GM21390 (cell line): ENCODE measurements around the gene ADM2.

Experiments used
- ATAC-seq: cut with Tn5 transposase; IDR thresholded peaks from one replicate; pipeline ENCODE4 v1.9.1; 2021; ENCODE audit not compliant: unreplicated experiment

The ADM2 gene

DNA sequence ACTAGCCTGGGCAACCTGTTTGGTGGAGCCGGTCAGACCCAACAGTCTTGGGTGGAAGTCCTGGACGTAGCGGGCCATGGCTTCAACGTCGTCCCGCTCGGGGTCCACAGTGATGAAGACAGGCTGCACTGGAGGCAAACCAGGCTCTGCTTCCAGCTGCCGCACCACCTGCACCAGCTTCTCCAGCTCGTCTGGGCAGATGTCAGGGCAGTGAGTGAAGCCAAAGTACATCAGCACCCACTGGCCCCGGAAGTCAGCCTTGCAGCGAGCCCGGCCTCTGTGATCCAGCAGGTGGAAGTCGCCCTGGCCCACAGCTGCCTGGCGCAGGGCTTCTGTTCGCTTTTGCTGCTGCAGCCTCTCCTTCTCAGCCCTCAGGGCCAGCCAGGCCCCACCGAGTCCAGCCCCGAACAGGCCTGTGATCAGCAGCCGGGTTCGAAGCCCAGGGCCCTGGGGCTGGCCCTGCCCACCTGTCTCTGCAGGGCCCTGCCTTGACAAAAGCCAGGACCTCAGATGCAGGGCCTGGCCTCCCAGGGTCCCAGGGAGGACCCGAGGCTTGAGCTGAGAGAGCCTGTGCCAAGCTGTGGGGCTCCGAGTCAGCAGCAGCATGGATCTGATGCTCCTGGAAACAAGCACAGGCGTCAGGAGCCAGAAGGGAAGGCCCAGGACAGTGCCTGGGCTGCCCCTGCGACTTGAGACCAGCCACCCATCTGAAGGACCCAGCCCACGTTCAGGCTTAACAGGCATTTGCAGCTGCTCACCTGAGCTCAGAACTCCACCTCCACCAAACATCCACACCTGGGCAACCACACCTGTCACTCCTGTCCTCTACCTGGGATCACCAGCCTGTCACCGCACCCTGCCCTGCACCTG lies 42.7 kb downstream of the ADM2 start:
- ATAC-seq, result no peak

- no peak for ATAC-seq
Measured at GRCh38 chr22:50524676-50525103, 43.3 kb downstream of the ADM2 start.

GRCh38 chr22:50525104-50525857 lies 43.9 kb downstream of the ADM2 start, which contains the start of gene SCO2:
Gene SCO2 (minus strand): TSS chr22:50525598. CDS start chr22:50524411, 1,187 bp downstream.
- ATAC-seq, result peak; percentile 31

- peak; percentile 16 for ATAC-seq
Measured at GRCh38 chr22:50525858-50526107, 44.4 kb downstream of the ADM2 start.

GRCh38 chr22:50526108-50526833 lies 44.9 kb downstream of the ADM2 start:
- peak; percentile 27 for ATAC-seq

GRCh38 chr22:50526834-50527801 lies 45.8 kb downstream of the ADM2 start:
- no peak for ATAC-seq

DNA sequence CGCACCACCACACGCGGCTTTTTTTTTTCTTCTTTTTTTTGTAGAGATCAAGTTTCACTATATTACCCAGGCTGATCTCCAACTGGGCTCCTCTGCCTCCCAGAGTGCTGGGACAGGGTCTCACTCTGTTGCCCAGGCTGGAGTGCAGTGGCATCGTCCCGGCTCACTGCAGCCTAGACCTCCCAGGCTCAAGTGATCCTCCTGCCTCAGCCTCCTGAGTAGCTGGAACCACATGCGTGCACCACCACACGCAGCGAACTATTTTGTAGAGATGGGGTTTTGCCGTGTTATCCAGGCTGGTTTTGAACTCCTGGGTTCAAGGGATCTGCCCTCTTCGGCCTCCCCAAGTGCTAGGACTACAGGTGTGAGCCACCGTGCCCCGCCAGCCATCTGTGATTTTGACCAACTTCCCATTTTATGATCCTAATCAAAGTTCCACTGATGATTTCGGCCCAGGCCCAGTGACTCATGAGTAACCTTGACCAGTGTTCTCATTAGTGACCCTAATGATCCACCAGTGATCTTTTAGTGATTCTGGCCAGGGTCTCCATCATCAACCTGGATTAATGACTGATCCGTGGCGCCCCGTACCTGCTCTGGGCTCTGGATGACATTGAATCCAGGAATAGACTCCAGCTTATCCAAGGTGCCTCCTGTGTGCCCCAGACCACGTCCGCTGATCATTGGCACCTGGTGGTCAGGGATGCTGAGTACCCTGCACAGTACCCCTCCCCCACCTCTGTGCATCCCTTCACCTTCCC lies 46.8 kb downstream of the ADM2 start:
- no peak for ATAC-seq

- ATAC-seq, result no peak
Measured at GRCh38 chr22:50528682-50529415, 47.5 kb downstream of the ADM2 start.

- ATAC-seq, result no peak
Measured at GRCh38 chr22:50529416-50529896, 48.1 kb downstream of the ADM2 start.

- ATAC-seq, result peak; percentile 20
Measured at GRCh38 chr22:50529897-50530579, 48.7 kb downstream of the ADM2 start, which contains the start of gene TYMP. Gene TYMP (minus strand): TSS chr22:50530012. CDS start chr22:50529709, 303 bp downstream.

DNA sequence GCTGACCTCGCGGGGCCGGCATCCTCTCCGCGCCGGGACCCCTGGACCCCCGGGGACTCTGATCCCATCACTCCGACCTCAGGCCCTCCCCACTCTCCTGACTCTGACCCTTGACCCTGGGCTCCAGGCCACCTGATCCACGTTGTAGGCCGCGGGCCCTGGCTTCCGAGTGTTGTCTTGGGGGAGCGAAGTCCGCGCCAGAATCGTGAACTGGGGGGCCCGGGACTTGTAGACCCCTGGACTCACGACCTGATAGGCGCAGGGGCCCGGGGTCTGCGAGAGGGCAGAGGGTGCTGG lies 49.2 kb downstream of the ADM2 start:
- no peak for ATAC-seq

- ATAC-seq, result no peak
Measured at GRCh38 chr22:50530877-50531545, 49.7 kb downstream of the ADM2 start.

- ATAC-seq, result no peak
Measured at GRCh38 chr22:50531546-50531961, 50.2 kb downstream of the ADM2 start.

DNA sequence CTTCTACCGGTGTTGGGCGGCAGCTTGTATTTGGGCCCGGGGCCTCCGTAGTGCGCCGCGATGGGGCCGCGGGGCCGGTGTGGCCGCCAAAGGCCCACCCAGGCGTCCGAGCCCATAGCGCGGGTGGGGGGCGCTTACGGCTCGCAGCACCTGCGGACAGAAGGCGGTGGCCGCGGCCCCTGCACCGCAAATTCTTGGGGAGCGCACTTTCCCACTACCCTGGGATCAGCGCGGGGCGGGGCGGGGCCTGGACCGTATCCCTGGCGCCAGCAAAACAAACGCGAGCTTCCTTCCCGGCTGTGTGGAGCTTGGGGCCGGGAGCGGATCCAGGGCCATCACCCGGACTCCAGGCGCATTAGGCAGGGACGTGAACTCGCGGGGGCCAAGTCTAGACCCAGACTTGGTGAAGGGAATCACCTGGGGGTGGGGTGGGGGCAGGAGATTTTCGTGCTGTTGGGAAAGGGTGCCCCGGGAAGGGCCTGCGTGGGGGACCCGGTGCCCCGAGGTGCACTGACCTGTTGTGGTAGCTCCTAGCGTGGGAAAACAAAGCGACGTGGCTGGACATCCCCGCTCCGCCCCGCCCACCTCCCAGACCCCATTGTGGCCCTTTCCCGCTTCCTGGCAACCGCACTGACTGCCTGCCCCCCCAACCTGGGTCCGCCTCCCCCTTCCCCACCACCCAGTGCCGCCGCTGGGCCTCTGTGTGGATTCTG lies 50.8 kb downstream of the ADM2 start:
- ATAC-seq, result no peak

GRCh38 chr22:50532824-50533796 lies 51.8 kb downstream of the ADM2 start:
- no peak for ATAC-seq
